Neural progenitor cell (in vitro differentiated cells): Measurements from ENCODE around the gene CHRND.

Experiments
- CTCF ChIP-seq: fragments of 200-600 bp; sonication (generic); IDR thresholded peaks from 2 replicates; pipeline ENCODE4 v1.5.1; 2017; ENCODE audit warnings: antibody characterized with exemption, mild to moderate bottlenecking
- EZH2 ChIP-seq: fragments of 200-600 bp; sonication (generic); IDR thresholded peaks from 2 replicates; pipeline ENCODE4 v1.6.1; 2017; ENCODE audit warnings: antibody characterized with exemption, mild to moderate bottlenecking, moderate library complexity

DNA sequence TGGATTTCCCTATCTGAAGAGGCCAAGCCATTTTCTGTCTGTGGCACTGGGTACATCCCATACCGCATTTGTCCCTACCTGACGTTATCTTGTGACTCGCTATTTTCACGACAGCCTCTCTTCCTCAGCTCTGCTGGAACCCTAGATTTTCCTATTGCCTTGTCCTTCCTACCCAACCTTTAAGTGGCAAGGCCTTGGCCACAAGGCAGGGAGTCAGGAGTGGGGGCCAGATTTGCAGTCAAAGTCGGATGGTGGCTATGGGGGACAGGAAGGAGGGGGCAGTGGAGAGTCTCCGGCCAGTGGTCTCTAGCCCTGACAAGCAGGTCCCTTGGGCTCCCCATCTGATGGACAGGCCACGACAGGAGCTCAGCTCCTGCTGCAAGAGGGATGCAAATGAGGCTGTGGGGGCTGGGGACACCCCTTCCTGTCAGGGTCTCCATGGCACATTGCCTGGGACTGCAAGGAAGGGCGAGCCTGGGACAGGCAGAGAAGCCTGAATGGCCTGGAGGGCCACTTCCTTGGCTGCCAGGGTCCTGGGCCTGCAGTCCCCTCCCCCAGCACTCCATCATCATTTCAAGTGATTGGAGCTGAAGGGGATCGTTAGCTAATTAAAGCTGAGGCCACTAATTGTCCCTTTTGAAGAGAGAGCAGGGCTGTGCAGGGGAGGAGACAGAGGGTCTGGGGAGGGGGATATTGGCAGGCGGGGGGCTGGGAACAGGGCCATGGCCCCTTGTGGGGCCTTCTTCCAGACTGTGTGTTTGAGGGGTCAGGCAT lies 32.1 kb upstream of the CHRND start:
- TF ChIP-seq CTCF (no peak), EZH2 (no peak)
